ENCODE measurements around the gene SLC26A6. TPM values are rescaled to one million over a fixed set of nuclear protein-coding genes. Genes with fewer than 3 reads are reported as not detected.

SLC26A6 gene
- total and polyA plus RNA-seq, 8 donors, result 14.0 to 34.9 (median 16.5) TPM

DNA sequence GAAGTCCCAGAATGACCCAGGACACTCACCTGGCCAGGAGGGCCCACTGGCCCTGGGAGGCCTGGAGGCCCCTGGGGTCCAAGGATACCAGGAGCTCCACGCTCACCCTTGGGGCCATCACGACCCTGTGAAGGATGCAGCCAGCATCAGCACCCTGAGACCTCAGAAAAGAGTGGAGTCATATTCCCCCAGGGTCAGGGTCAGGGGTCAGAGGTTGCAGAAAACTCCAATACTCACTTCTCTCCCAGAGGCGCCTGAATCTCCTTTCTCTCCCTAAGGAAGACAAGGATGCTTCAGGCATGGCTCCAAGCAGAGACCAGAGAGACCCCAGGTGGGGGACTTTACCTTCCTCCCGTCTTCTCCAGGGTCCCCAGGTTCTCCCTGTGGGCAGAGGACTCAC is 58.6 kb downstream of the SLC26A6 start:
- ATAC-seq (no peak), DNase-seq (no peak)
- H3K27ac ChIP-seq, result no peak overlapping the region
- H3K36me3 ChIP-seq, result no peaks in the 10 kb centered on the region
- no peak overlapping the region for H3K4me3 ChIP-seq
- intact Hi-C loops (cut with DNase I), result no loop called here
- H3K9me3 ChIP-seq, result no peaks in the 10 kb centered on the region
- no peaks in the 10 kb centered on the region for H3K4me1 ChIP-seq
- TF ChIP-seq, protein P1, sequence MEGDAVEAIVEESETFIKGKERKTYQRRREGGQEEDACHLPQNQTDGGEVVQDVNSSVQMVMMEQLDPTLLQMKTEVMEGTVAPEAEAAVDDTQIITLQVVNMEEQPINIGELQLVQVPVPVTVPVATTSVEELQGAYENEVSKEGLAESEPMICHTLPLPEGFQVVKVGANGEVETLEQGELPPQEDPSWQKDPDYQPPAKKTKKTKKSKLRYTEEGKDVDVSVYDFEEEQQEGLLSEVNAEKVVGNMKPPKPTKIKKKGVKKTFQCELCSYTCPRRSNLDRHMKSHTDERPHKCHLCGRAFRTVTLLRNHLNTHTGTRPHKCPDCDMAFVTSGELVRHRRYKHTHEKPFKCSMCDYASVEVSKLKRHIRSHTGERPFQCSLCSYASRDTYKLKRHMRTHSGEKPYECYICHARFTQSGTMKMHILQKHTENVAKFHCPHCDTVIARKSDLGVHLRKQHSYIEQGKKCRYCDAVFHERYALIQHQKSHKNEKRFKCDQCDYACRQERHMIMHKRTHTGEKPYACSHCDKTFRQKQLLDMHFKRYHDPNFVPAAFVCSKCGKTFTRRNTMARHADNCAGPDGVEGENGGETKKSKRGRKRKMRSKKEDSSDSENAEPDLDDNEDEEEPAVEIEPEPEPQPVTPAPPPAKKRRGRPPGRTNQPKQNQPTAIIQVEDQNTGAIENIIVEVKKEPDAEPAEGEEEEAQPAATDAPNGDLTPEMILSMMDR (IDR thresholded peaks at IDR 0.05), result no peak
- no peaks in the 10 kb centered on the region for H3K27me3 ChIP-seq

Small RNA genes within 50 kb of the gene (microRNA-seq; reads per million reads assigned to microRNA genes)
- gene MIR4793, result 0 reads per million in 2 donors
- gene MIR711, result 0 reads per million in 2 donors

Other genes with a start within 250 kb of the SLC26A6 start
- 100 to 1,000 TPM in 1 of 2 donors, 10 to 100 TPM in 1; 65.0 to 128 TPM for gene PLXNB1, start 205.4 kb downstream of the SLC26A6 start, total RNA-seq
- 100 to 1,000 TPM in 4 of 6 donors, 10 to 100 TPM in 2; 89.0 to 161 (median 109) TPM for gene PLXNB1, start 205.4 kb downstream of the SLC26A6 start, polyA plus RNA-seq (ENCODE audit: insufficient read length in 6 of 6)
- 10 to 100 TPM; 13.4 to 14.7 TPM for gene CCDC51, start 195.3 kb downstream of the SLC26A6 start, total RNA-seq
- gene CCDC51, start 195.3 kb downstream of the SLC26A6 start, polyA plus RNA-seq (ENCODE audit: insufficient read length in 6 of 6), result 10 to 100 TPM; 13.5 to 16.2 (median 15.1) TPM
- gene TMA7, start 195.2 kb downstream of the SLC26A6 start, total RNA-seq, result 100 to 1,000 TPM; 174 to 211 TPM
- gene TMA7, start 195.2 kb downstream of the SLC26A6 start, polyA plus RNA-seq (ENCODE audit: insufficient read length in 6 of 6), result 100 to 1,000 TPM; 214 to 288 (median 258) TPM
- 1 to 10 TPM; 7.4 to 9.9 TPM for gene ATRIP, start 188.7 kb downstream of the SLC26A6 start, total RNA-seq
- gene ATRIP, start 188.7 kb downstream of the SLC26A6 start, polyA plus RNA-seq (ENCODE audit: insufficient read length in 6 of 6), result 10 to 100 TPM; 10.4 to 14.4 (median 12.6) TPM
- gene SHISA5, start 131.3 kb downstream of the SLC26A6 start, total RNA-seq, result 100 to 1,000 TPM; 179 to 206 TPM
- gene SHISA5, start 131.3 kb downstream of the SLC26A6 start, polyA plus RNA-seq (ENCODE audit: insufficient read length in 6 of 6), result 100 to 1,000 TPM in 4 of 6 donors, 10 to 100 TPM in 2; 99.2 to 117 (median 112) TPM
- 10 to 100 TPM in 1 of 2 donors, 1 to 10 TPM in 1; 7.8 to 16.1 TPM for gene PFKFB4, start 78.7 kb downstream of the SLC26A6 start, total RNA-seq
- 10 to 100 TPM in 2 of 6 donors, 1 to 10 TPM in 4; 6.5 to 18.8 (median 7.6) TPM for gene PFKFB4, start 78.7 kb downstream of the SLC26A6 start, polyA plus RNA-seq (ENCODE audit: insufficient read length in 6 of 6)
- under 1 TPM in 1 of 2 donors, not detected in 1; 0.37 TPM for gene UCN2, start 71.7 kb downstream of the SLC26A6 start, total RNA-seq
- gene UCN2, start 71.7 kb downstream of the SLC26A6 start, polyA plus RNA-seq (ENCODE audit: insufficient read length in 6 of 6), result under 1 TPM in 5 of 6 donors, not detected in 1; 0.11 to 0.24 (median 0.18) TPM
- 1 to 10 TPM; 7.2 to 9.2 TPM for gene COL7A1, start 40.1 kb downstream of the SLC26A6 start, total RNA-seq
- gene COL7A1, start 40.1 kb downstream of the SLC26A6 start, polyA plus RNA-seq (ENCODE audit: insufficient read length in 6 of 6), result 10 to 100 TPM in 2 of 6 donors, 1 to 10 TPM in 4; 8.5 to 13.2 (median 9.6) TPM
- 100 to 1,000 TPM; 148 to 203 TPM for gene UQCRC1, start 25.8 kb downstream of the SLC26A6 start, total RNA-seq
- 100 to 1,000 TPM; 153 to 174 (median 166) TPM for gene UQCRC1, start 25.8 kb downstream of the SLC26A6 start, polyA plus RNA-seq (ENCODE audit: insufficient read length in 6 of 6)
- not detected for gene TMEM89, start 13.7 kb downstream of the SLC26A6 start, total RNA-seq
- not detected for gene TMEM89, start 13.7 kb downstream of the SLC26A6 start, polyA plus RNA-seq (ENCODE audit: insufficient read length in 6 of 6)
- 1 to 10 TPM in 1 of 2 donors, under 1 TPM in 1; 0.93 to 1.2 TPM for gene CELSR3, start 27.4 kb upstream of the SLC26A6 start, total RNA-seq
- gene CELSR3, start 27.4 kb upstream of the SLC26A6 start, polyA plus RNA-seq (ENCODE audit: insufficient read length in 6 of 6), result 1 to 10 TPM in 2 of 6 donors, under 1 TPM in 4; 0.79 to 1.7 (median 0.90) TPM
- 10 to 100 TPM; 15.6 to 16.0 TPM for gene NCKIPSD, start 50.5 kb upstream of the SLC26A6 start, total RNA-seq
- gene NCKIPSD, start 50.5 kb upstream of the SLC26A6 start, polyA plus RNA-seq (ENCODE audit: insufficient read length in 6 of 6), result 10 to 100 TPM; 13.4 to 20.5 (median 17.4) TPM
- gene IP6K2, start 81.8 kb upstream of the SLC26A6 start, total RNA-seq, result 10 to 100 TPM; 58.6 to 74.5 TPM
- gene IP6K2, start 81.8 kb upstream of the SLC26A6 start, polyA plus RNA-seq (ENCODE audit: insufficient read length in 6 of 6), result 100 to 1,000 TPM; 188 to 231 (median 215) TPM
- gene PRKAR2A, start 212.4 kb upstream of the SLC26A6 start, total RNA-seq, result 10 to 100 TPM; 50.2 to 58.1 TPM
- 10 to 100 TPM; 29.4 to 40.8 (median 33.9) TPM for gene PRKAR2A, start 212.4 kb upstream of the SLC26A6 start, polyA plus RNA-seq (ENCODE audit: insufficient read length in 6 of 6)